Neural progenitor cell (in vitro differentiated cells): ENCODE measurements around the gene MYCBP2. TPM values are rescaled to one million over a fixed set of nuclear protein-coding genes. Genes with fewer than 3 reads are reported as not detected.

Source experiments
- DNase-seq: peaks from one replicate; pipeline ENCODE4 v3.0.0-alpha.2; 2016; ENCODE audit warnings: low spot score
- H2AFZ ChIP-seq: fragments of 200-600 bp; sonication (generic); replicated peaks from 2 replicates; pipeline ENCODE4 v1.6.1; 2016; ENCODE audit warnings: antibody characterized with exemption
- H3F3A ChIP-seq: fragments of 200-600 bp; sonication (generic); 2 replicates; pipeline ENCODE4 v1.6.1; 2016; ENCODE audit warnings: antibody characterized with exemption, low read depth
- H3K27ac ChIP-seq: fragments of 200-600 bp; sonication (generic); 2 replicates; pipeline ENCODE4 v1.5.1; 2016; ENCODE audit warnings: mild to moderate bottlenecking
- H3K27me3 ChIP-seq: fragments of 200-600 bp; sonication (generic); 2 replicates; pipeline ENCODE4 v1.6.1; 2016; ENCODE audit warnings: mild to moderate bottlenecking, moderate library complexity
- H3K36me3 ChIP-seq: fragments of 200-600 bp; sonication (generic); 2 replicates; pipeline ENCODE4 v1.5.1; 2016
- H3K4me1 ChIP-seq: fragments of 200-600 bp; sonication (generic); 2 replicates; pipeline ENCODE4 v1.6.1; 2016; ENCODE audit warnings: mixed run types
- H3K4me2 ChIP-seq: fragments of 200-600 bp; sonication (generic); 2 replicates; pipeline ENCODE4 v1.6.1; 2016
- H3K4me3 ChIP-seq: fragments of 200-600 bp; sonication (generic); 2 replicates; pipeline ENCODE4 v1.5.1; 2016
- H3K79me2 ChIP-seq: fragments of 200-600 bp; sonication (generic); 2 replicates; pipeline ENCODE4 v1.6.1; 2016; ENCODE audit warnings: low read depth
- H3K9ac ChIP-seq: fragments of 200-600 bp; sonication (generic); 2 replicates; pipeline ENCODE4 v1.6.1; 2016
- H3K9me3 ChIP-seq: fragments of 200-600 bp; sonication (generic); 2 replicates; pipeline ENCODE4 v1.5.1; 2016; ENCODE audit warnings: low read depth
- H4K20me1 ChIP-seq: fragments of 200-600 bp; sonication (generic); 2 replicates; pipeline ENCODE4 v1.6.1; 2016; ENCODE audit warnings: low read depth
- H3K27ac Mint-ChIP-seq: 3 replicates; pipeline ENCODE4 v1.8.0; 2021; ENCODE audit warnings: mixed read lengths
- H3K27me3 Mint-ChIP-seq: 2 replicates; pipeline ENCODE4 v1.8.0; 2022; ENCODE audit warnings: low read depth, mild to moderate bottlenecking, inconsistent platforms, moderate library complexity, mixed read lengths; ENCODE audit not compliant: insufficient read depth
- H3K36me3 Mint-ChIP-seq: 3 replicates; pipeline ENCODE4 v1.8.0; 2021; ENCODE audit warnings: mixed read lengths
- H3K4me1 Mint-ChIP-seq: 3 replicates; pipeline ENCODE4 v1.8.0; 2021; ENCODE audit warnings: mixed read lengths
- H3K4me3 Mint-ChIP-seq: 3 replicates; pipeline ENCODE4 v1.8.0; 2021; ENCODE audit warnings: mild to moderate bottlenecking, moderate library complexity, mixed read lengths
- H3K9me3 Mint-ChIP-seq: 3 replicates; pipeline ENCODE4 v1.8.0; 2020; ENCODE audit warnings: mixed read lengths
- CTCF ChIP-seq: fragments of 200-600 bp; sonication (generic); IDR thresholded peaks from 2 replicates; pipeline ENCODE4 v1.5.1; 2017; ENCODE audit warnings: antibody characterized with exemption, mild to moderate bottlenecking
- EZH2 ChIP-seq: fragments of 200-600 bp; sonication (generic); IDR thresholded peaks from 2 replicates; pipeline ENCODE4 v1.6.1; 2017; ENCODE audit warnings: antibody characterized with exemption, mild to moderate bottlenecking, moderate library complexity
- EZH2phosphoT487 ChIP-seq: fragments of 200-600 bp; sonication (generic); IDR thresholded peaks from 2 replicates; pipeline ENCODE4 v1.6.1; 2017; ENCODE audit warnings: antibody characterized with exemption
- total RNA-seq: library from RNA; depleted of rRNA; stranded (reverse); fragments of >200 nt; gene quantifications from 2 replicates; pipeline ENCODE4 v1.2.3, GENCODE V29; 2015; ENCODE audit warnings: low replicate concordance

The MYCBP2 gene
- total RNA-seq, 1 donor from 2014 or later: 37.8 TPM

- H3K27ac ChIP-seq: no peak overlapping the region
- no peak for TF ChIP-seq EZH2
- no peak for TF ChIP-seq EZH2phosphoT487
- no peak for TF ChIP-seq CTCF
- H3K4me3 ChIP-seq: no peak overlapping the region
- H3K9me3 ChIP-seq: no peaks in the 10 kb centered on the region
- H2AFZ ChIP-seq: no peak overlapping the region
- H3F3A ChIP-seq: no peaks in the 10 kb centered on the region
- no peaks in the 10 kb centered on the region for H3K79me2 ChIP-seq
- H3K27me3 ChIP-seq: no peaks in the 10 kb centered on the region
- no peak overlapping the region for H3K9ac ChIP-seq
- no peaks in the 10 kb centered on the region for H3K4me1 Mint-ChIP-seq
- peaks cover 6% of the 10 kb centered on the region for H3K36me3 ChIP-seq
- DNase-seq: no peak
- no peaks in the 10 kb centered on the region for H4K20me1 ChIP-seq
- no peak overlapping the region for H3K4me2 ChIP-seq
- H3K27ac Mint-ChIP-seq: no peak overlapping the region
- no peaks in the 10 kb centered on the region for H3K27me3 Mint-ChIP-seq
- H3K4me3 Mint-ChIP-seq: no peak overlapping the region
- H3K9me3 Mint-ChIP-seq: no peaks in the 10 kb centered on the region
- H3K36me3 Mint-ChIP-seq: peaks cover 11% of the 10 kb centered on the region
- H3K4me1 ChIP-seq: no peaks in the 10 kb centered on the region
These were observed 264.8 kb downstream of the MYCBP2 start for GRCh38 chr13:77062097-77062496.

DNA sequence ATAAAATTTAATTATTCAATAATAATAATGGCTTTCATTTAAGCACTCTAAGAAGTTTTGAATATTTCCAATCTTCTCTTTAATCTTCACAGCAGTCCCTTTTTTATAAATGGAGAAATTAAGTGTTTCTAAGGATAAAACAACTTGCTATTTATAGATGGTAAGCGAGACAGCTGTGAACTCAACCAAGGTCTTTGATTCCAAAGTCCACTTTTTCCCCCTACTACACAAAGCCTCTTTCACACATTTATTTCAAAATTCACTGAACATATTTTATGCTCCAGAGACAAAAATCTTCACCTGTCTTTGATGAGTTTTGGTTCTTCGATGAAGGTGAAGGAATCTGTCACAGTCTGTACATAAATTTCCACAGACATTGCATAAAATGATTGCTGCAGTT lies 265.5 kb downstream of the MYCBP2 start:
- no peaks in the 10 kb centered on the region for H3K9me3 ChIP-seq
- H3K27me3 ChIP-seq: no peaks in the 10 kb centered on the region
- H3K9ac ChIP-seq: no peak overlapping the region
- peaks cover 6% of the 10 kb centered on the region for H3K36me3 ChIP-seq
- no peak for DNase-seq
- H3K4me1 Mint-ChIP-seq: no peaks in the 10 kb centered on the region
- H3K4me1 ChIP-seq: no peaks in the 10 kb centered on the region
- no peak for TF ChIP-seq EZH2phosphoT487
- TF ChIP-seq CTCF: no peak
- no peak for TF ChIP-seq EZH2
- no peak overlapping the region for H2AFZ ChIP-seq
- no peaks in the 10 kb centered on the region for H3F3A ChIP-seq
- no peaks in the 10 kb centered on the region for H3K27me3 Mint-ChIP-seq
- H4K20me1 ChIP-seq: no peaks in the 10 kb centered on the region
- H3K4me3 ChIP-seq: no peak overlapping the region
- H3K4me2 ChIP-seq: no peak overlapping the region
- H3K27ac Mint-ChIP-seq: no peak overlapping the region
- H3K36me3 Mint-ChIP-seq: peaks cover 11% of the 10 kb centered on the region
- H3K79me2 ChIP-seq: no peaks in the 10 kb centered on the region
- no peak overlapping the region for H3K4me3 Mint-ChIP-seq
- no peaks in the 10 kb centered on the region for H3K9me3 Mint-ChIP-seq
- no peak overlapping the region for H3K27ac ChIP-seq

- peaks cover 2% of the 10 kb centered on the region for H3K36me3 ChIP-seq
These were observed 270.0 kb downstream of the MYCBP2 start for GRCh38 chr13:77056886-77057285.

More at GRCh38 chr13:77056886-77057285, 270.0 kb downstream of the MYCBP2 start:
- Mint-ChIP-seq H3K4me1 (no peaks in the 10 kb centered on the region), H3K27ac (no peak overlapping the region), H3K36me3 (peaks cover 21% of the 10 kb centered on the region), H3K27me3 (no peaks in the 10 kb centered on the region), H3K4me3 (no peak overlapping the region), H3K9me3 (no peaks in the 10 kb centered on the region)
- Histone ChIP-seq H2AFZ (no peak overlapping the region), H3F3A (no peaks in the 10 kb centered on the region), H3K9me3 (no peaks in the 10 kb centered on the region), H3K27me3 (no peaks in the 10 kb centered on the region), H3K9ac (no peak overlapping the region), H3K4me1 (no peaks in the 10 kb centered on the region), H3K79me2 (no peaks in the 10 kb centered on the region), H4K20me1 (no peaks in the 10 kb centered on the region), H3K27ac (no peak overlapping the region), H3K4me3 (no peak overlapping the region), H3K4me2 (no peak overlapping the region)
- DNase-seq: no peak
- TF ChIP-seq EZH2phosphoT487 (no peak), EZH2 (no peak), CTCF (no peak)
